Muscle of back (tissue), 13 donors: ENCODE measurements around the gene RTCB. TPM values are rescaled to one million over a fixed set of nuclear protein-coding genes. Genes with fewer than 3 reads are reported as not detected.

Experiments
- DNase-seq, 3 donors: peaks; one replicate each; pipeline versions ENCODE4 v3.0.0 to v3.0.0-alpha.2; 2013
- long read RNA-seq, 9 donors: transcript quantifications; one replicate each; lab custom pipeline, GENCODE V29; 2026
- polyA plus RNA-seq, 10 donors: library from polyadenylated mRNA; unstranded; fragments of 120-200 nt; gene quantifications; one replicate each; pipeline ENCODE4 v1.2.1, GENCODE V29; 2013; ENCODE audit not compliant: insufficient read length in 10 of 10

Gene RTCB
- 10 to 100 TPM; 52.5 to 68.0 (median 60.7) TPM for polyA plus RNA-seq
- long read RNA-seq, donor 1, transcript RTCB-201 (12 exons, 2,027 nt) = major isoform, 17 of 26 reads
- long read RNA-seq, donor 1, partial matches to known transcripts = 6 of 26 reads
- long read RNA-seq, donor 1, other reads (novel, unspliced or antisense) = 0 of 26 reads
- long read RNA-seq, donor 2, transcript RTCB-201 (12 exons, 2,027 nt) = major isoform, 21 of 23 reads
- long read RNA-seq, donor 2, partial matches to known transcripts = 0 of 23 reads
- long read RNA-seq, donor 2, other reads (novel, unspliced or antisense) = 0 of 23 reads
- long read RNA-seq, donor 3 = 0 reads
- long read RNA-seq, donor 4, transcript RTCB-201 (12 exons, 2,027 nt) = major isoform, 15 of 18 reads
- long read RNA-seq, donor 4, partial matches to known transcripts = 0 of 18 reads
- long read RNA-seq, donor 4, other reads (novel, unspliced or antisense) = 0 of 18 reads
- long read RNA-seq, donor 5, transcript RTCB-201 (12 exons, 2,027 nt) = major isoform, 24 of 27 reads
- long read RNA-seq, donor 5, partial matches to known transcripts = 0 of 27 reads
- long read RNA-seq, donor 5, other reads (novel, unspliced or antisense) = 0 of 27 reads
- long read RNA-seq, donor 6, transcript RTCB-201 (12 exons, 2,027 nt) = major isoform, 28 of 36 reads
- long read RNA-seq, donor 6, partial matches to known transcripts = 6 of 36 reads
- long read RNA-seq, donor 6, other reads (novel, unspliced or antisense) = 0 of 36 reads
- long read RNA-seq, donor 7, transcript RTCB-201 (12 exons, 2,027 nt) = major isoform, 13 of 15 reads
- long read RNA-seq, donor 7, partial matches to known transcripts = 0 of 15 reads
- long read RNA-seq, donor 7, other reads (novel, unspliced or antisense) = 0 of 15 reads
- long read RNA-seq, donor 8, transcript RTCB-201 (12 exons, 2,027 nt) = major isoform, 12 of 14 reads
- long read RNA-seq, donor 8, partial matches to known transcripts = 0 of 14 reads
- long read RNA-seq, donor 8, other reads (novel, unspliced or antisense) = 0 of 14 reads
- long read RNA-seq, donor 9, partial matches to known transcripts = 0 of 2 reads
- long read RNA-seq, donor 9, other reads (novel, unspliced or antisense) = 0 of 2 reads

GRCh38 chr22:32411829-32412592 is at the start of gene RTCB:
Gene RTCB (minus strand): TSS chr22:32412247. CDS start chr22:32412156, 91 bp downstream.
- DNase-seq = peak; percentile 94 to 98 (median 98)

- DNase-seq = no peak
Measured at GRCh38 chr22:32457031-32457430, 45.0 kb upstream of the RTCB start.

DNA sequence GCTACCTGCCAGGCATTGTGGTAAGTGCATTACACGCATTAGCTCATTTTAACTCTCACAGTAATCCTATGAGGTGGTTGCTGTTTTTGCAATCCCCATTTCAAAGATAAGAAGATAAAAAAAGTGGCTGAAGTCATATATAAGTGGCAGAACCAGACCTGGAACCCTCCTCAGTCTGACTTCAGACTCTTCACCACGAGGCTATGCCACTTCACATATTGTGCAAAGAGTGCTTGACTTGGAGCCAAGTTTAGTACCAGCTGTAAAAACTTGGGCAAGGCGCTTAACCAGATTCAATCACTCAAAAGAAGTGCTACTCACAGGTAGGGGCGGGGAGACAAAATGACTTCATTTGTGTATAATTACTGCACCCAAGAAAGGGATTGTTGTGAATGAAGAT is 36.9 kb upstream of the RTCB start:
- no peak for DNase-seq

GRCh38 chr22:32446321-32446720 is 34.3 kb upstream of the RTCB start:
- DNase-seq = no peak

- peak in 1 of 3 donors; percentile 6 for DNase-seq
Measured at GRCh38 chr22:32444068-32444467, 32.0 kb upstream of the RTCB start.

DNA sequence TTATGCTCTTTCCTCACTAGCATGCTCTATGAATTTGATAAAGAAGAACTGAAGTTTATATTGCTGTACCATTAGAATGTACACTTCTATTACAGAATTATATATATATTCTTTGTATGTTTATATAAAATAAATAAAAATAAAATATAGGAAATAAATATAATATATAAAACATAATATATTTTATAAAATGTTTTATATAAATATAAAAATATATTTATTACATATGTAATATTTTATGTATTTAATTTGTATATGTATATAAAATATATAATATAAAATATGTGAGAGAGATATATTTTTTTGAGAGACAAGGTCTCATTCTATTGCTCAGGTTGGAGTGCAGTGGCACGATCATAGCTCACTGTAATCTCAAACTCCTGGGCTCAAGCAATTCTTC is 18.3 kb upstream of the RTCB start:
- no peak for DNase-seq

- no peak for DNase-seq
Measured at GRCh38 chr22:32426881-32427280, 14.8 kb upstream of the RTCB start.

GRCh38 chr22:32423664-32424063 is 11.6 kb upstream of the RTCB start:
- DNase-seq = no peak

DNA sequence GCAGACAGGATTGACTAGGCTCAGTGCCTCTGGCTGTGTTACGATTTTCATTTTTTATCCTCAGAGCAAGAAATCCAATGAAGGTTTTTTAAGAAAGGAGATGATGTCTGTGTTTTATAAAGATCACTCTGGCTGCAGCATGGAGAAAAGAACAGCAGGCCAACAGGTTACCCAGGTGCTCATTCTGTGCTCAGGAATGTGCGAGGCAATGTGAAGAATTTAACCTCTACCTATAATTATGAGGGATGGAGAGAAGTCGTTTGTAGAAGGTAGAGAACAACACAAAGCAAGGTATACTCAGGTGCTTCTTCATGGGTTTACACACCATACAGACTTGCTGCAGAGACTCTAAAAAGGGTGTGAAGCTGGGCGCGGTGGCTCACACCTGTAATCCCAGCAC is 10.0 kb upstream of the RTCB start:
- no peak for DNase-seq

GRCh38 chr22:32421484-32421883 is 9.4 kb upstream of the RTCB start:
- no peak for DNase-seq

- DNase-seq = no peak
Measured at GRCh38 chr22:32417906-32418305, 5.9 kb upstream of the RTCB start.

DNA sequence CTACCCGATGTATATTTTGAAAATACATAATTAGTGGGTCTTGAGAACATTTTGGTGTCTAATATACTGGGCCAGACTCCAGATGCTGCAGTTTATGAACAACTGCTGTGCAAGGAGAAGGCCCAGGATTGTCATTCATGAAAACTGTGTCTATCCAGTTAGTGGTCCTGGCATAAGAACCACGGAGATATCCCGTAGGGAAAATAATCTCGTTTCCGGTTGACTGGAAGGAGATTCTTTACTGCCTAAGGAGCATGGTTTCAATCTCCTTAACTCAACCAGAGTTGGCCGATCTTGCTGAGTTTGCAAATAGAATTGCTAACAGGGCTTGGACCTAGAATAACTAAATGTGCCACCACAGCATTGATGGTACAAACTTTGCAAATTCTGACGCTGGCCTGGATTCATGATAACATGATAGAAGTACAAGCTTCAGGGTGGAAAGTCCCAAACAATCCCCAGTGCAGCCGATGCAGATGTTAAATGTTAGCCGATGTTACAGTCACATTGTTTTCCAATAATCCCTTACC is 4.6 kb upstream of the RTCB start:
- DNase-seq = no peak

- DNase-seq = no peak
Measured at GRCh38 chr22:32414191-32414590, 2.1 kb upstream of the RTCB start.

GRCh38 chr22:32413719-32414118 is 1.7 kb upstream of the RTCB start:
- no peak for DNase-seq

DNA sequence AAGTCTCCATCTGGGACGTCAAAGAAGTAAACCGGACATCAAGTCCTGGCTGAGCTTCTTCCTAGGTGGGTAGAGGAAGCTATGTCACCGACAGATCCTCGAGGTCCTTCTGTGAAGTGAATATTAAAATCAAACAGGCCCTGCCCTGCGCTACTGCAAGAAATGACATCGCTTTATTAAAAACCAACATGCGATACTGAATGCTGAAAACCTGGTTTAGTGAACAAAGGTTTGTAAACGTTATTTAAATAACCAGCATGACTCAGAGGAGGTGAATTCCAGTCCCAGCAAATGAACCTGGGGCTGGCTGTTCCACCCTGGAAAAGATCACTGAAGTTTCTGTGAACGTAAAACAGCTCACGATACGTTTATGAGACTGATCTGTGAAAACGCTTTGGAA is 645 bp downstream of the RTCB start:
- DNase-seq = no peak

DNA sequence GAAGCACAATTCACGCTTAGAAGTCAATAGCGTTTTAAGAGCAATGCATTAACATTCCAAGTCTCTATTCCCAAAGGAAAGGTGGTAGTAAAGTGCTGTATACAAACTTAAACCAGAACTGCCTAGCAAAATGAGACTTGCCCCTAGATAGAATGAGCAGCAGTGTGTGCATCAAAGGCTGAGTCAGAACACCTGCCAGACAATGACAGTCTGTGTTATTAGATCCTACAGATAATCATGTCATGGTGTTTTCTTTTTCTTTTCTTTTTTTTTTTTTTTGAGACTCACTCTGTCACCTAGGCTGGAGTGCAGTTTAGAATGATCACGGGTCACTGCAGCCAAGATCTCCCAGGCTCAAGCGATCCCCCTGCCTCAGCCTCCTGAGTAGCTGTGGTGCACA is 1.6 kb downstream of the RTCB start:
- no peak for DNase-seq

- DNase-seq = no peak
Measured at GRCh38 chr22:32409977-32410376, 2.1 kb downstream of the RTCB start.

DNA sequence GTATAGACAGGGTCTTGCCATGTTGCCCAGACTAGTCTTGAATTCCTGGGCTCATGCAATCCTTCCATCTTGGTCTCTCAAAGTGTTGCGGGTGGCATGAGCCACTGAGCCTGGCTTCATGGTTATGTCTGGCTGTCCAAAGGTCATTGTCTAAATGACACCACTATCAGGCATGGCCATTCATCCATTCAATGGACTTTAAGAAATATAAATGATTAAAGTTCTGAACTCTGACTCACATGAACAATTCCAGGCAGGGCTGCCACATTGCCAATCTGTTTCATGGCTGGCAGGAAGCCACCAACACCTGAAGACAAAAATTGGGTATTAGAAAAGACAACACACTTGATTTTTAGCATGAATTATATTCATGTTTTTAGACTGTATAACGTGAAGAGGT is 4.1 kb downstream of the RTCB start:
- DNase-seq = no peak

DNA sequence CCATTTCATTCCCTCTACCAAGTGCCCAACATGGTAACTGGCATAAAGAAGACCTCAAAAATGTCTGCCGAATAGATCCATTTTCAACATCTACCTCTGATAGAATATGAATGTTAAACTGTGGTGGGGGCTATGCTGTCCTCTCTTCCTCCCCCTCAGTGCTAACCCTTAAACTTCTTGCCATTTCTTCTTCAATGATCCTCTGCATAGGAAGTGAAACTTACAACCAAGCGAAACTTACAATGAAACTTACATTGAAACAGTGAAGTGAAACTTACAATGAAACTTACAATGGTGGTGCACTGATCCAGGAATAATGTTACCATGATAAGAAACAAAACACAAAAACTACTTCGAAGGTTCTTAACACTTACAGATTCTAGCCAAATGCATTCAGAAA is 4.7 kb downstream of the RTCB start:
- peak in 1 of 3 donors; percentile 29 for DNase-seq

DNA sequence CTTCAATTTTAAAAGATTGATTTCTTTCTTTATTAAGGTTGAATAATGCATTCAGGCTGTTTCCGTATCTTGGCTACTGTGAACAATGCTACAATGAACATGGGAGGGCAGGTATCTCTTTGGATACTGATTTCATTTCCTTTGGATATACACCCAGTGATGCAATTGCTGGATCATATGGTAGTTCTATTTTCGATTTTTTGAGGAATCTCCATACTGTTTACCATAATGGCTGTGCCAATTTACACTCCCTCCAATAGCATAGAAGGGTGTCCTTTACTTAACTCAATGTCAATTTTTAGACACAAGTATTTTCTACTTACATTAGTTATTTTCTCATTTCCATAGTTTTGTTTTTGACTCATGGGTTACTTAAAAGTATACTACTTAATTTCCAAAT is 8.0 kb downstream of the RTCB start:
- DNase-seq = no peak

GRCh38 chr22:32401486-32401885 is 10.6 kb downstream of the RTCB start:
- no peak for DNase-seq
